Suprapubic skin (tissue), 4 donors: ENCODE measurements around the gene SPRED2. TPM values are rescaled to one million over a fixed set of nuclear protein-coding genes. Genes with fewer than 3 reads are reported as not detected.

ENCODE experiments used
- DNase-seq, 2 donors: peaks; one replicate each; pipeline ENCODE4 v3.0.0-alpha.2; 2019; ENCODE audit warnings: low spot score in 2 of 2
- H3K27ac ChIP-seq: fragments of 200-600 bp; sonication (generic); one replicate; pipeline ENCODE4 v1.5.1; 2019
- H3K27me3 ChIP-seq: fragments of 200-600 bp; sonication (generic); one replicate; pipeline ENCODE4 v1.5.1; 2019
- H3K36me3 ChIP-seq: fragments of 200-600 bp; sonication (generic); one replicate; pipeline ENCODE4 v1.5.1; 2019
- H3K4me1 ChIP-seq: fragments of 200-600 bp; sonication (generic); one replicate; pipeline ENCODE4 v1.5.1; 2019
- H3K4me3 ChIP-seq: fragments of 200-600 bp; sonication (generic); one replicate; pipeline ENCODE4 v1.5.1; 2019; ENCODE audit warnings: mild to moderate bottlenecking
- H3K9me3 ChIP-seq: fragments of 200-600 bp; sonication (generic); one replicate; pipeline ENCODE4 v1.5.1; 2019
- CTCF ChIP-seq, 2 donors: fragments of 200-600 bp in 1 of 2; fragments of 450-650 bp in 1 of 2; sonication (generic) in 1 of 2; IDR thresholded peaks; one replicate each; pipeline ENCODE4 v1.5.1; 2016 to 2019; ENCODE audit warnings: antibody characterized with exemption in 2 of 2, mild to moderate bottlenecking in 1 of 2, moderate library complexity in 1 of 2
- EP300 ChIP-seq: sonication (generic); formaldehyde crosslinking; IDR thresholded peaks from one replicate; pipeline ENCODE4 v1.6.1; 2017; ENCODE audit warnings: antibody characterized with exemption
- POLR2A ChIP-seq, 2 donors: fragments of 450-650 bp; IDR thresholded peaks; one replicate each; pipeline ENCODE4 v1.6.1; 2017; ENCODE audit warnings: antibody characterized with exemption in 2 of 2, mild to moderate bottlenecking in 2 of 2, moderate library complexity in 2 of 2
- POLR2AphosphoS5 ChIP-seq, 3 donors: sonication (generic); formaldehyde crosslinking; IDR thresholded peaks; one replicate each; pipeline ENCODE4 v1.6.1; 2017; ENCODE audit warnings: antibody characterized with exemption in 3 of 3
- WGBS: methylation state at CpG from one replicate; pipeline ENCODE4 v1.1.5; 2018; 5-methylcytosine and 5-hydroxymethylcytosine counted together
- total RNA-seq, 4 donors: library from RNA; depleted of rRNA; stranded (reverse); fragments of >200 nt; gene quantifications; one replicate each; pipeline ENCODE4 v1.1.0, GENCODE V29; 2016

SPRED2 gene
- total RNA-seq, 4 donors from 2014 or later = 17.8 to 27.5 (median 18.7) TPM

DNA sequence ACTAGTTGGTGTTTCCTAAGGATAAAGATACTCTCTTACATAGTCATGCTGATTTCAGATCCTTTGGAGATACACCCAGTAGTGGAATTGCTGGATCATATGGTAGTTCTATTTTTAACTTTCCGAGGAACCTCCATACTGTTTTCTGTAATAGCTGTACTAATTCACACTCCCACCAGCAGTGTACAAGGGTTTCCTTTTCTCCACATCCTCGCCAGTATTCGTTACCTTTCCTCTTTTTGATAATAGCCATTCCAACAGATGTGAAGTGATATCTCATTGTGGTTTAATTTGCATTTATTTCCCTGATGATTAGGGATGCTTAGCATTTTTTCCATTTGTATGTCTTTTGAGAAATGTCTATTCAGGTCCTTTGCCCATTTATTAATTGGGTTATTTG, 170.7 kb downstream of the SPRED2 start:
- no peak overlapping the region for H3K27ac ChIP-seq
- peaks cover 44% of the 10 kb centered on the region for H3K36me3 ChIP-seq
- no peaks in the 10 kb centered on the region for H3K27me3 ChIP-seq
- H3K4me1 ChIP-seq = no peaks in the 10 kb centered on the region
- no peaks in the 10 kb centered on the region for H3K9me3 ChIP-seq
- WGBS = 79% methylated on average over 3 of the region's 3 CpGs
- TF ChIP-seq POLR2AphosphoS5 (IDR thresholded peaks at IDR 0.05) (no peak), EP300 (no peak), CTCF (IDR thresholded peaks at IDR 0.05) (no peak), POLR2A (IDR thresholded peaks at IDR 0.05) (no peak)
- DNase-seq = no peak
- no peak overlapping the region for H3K4me3 ChIP-seq

Other genes starting within 250 kb of the SPRED2 start
- gene ACTR2, start 204.8 kb downstream of the SPRED2 start, total RNA-seq = 10 to 100 TPM; 41.5 to 56.9 (median 49.8) TPM